Measurements from ENCODE around the gene ATRN. TPM values are rescaled to one million over a fixed set of nuclear protein-coding genes. Genes with fewer than 3 reads are reported as not detected.

The ATRN gene
- total and polyA plus RNA-seq, 2 of the 8 experiments (the other 6 are each of a cell fraction or from before 2014, with no cell fraction given) = 12.0 to 17.4 TPM

DNA sequence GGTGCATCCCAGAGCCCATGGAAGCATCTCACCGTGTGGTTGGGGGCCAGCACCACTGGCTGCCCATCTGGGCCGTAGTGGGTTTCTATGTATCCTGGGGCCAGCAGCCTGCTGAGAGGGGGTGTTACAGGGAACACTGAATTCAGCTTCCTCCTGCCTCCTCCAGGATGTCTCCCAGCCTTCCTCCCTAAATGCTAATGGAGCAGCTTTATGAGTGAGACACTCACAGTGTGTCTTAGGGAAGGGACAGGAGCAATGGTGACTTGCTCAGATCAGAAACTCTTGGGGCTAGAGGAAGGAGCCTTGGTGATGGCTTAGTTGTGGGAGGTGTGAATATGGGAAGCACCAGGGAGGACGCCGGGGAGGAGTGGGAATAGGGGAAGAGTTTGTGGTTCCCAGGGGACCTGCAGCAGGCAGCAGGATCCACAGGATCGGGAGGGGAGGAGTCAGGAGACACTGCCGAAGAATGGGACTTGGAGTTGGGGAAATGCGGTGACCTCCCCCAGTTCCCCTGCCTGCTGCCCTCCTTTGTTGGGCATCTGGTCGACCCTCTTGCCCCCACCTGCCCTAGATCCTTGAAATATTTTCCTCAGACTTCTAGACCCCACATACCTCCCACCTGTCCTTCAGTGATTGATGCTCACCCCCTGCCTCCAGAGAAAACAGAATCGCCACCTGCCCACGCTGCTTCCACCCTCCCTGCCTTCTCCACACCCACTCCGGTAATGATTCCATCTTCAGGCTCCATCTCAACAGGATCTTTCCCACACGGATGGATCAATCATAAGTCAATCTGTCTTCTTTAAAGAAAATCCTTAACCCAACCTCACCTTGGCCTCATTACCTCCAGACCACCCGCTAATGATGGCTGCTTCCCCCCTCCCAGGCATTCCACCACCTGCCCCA is 204.4 kb downstream of the ATRN start:
- Histone ChIP-seq H3K4me1 (replicated peaks in 1 of 4; ENCODE audit: control insufficient read depth in 3 of 4, insufficient read depth in 4 of 4, low read length in 3 of 4) (peaks cover 0 to 17% (median 5%) of the 10 kb centered on the region in 4 experiments; a peak in 6 of 7 replicates), H2AK5ac (ENCODE audit: low read depth, low read length) (no peak overlapping the region), H4K8ac (ENCODE audit: extremely low read depth, insufficient read depth, low read length) (no peak overlapping the region), H3K79me2 (ENCODE audit: control insufficient read depth in 1 of 2, insufficient read depth in 2 of 2, low read length in 2 of 2) (no peaks in the 10 kb centered on the region), H3K9ac (replicated peaks in 1 of 4; ENCODE audit: extremely low read depth in 1 of 4, low read depth in 3 of 4, low read length in 3 of 4) (no peak overlapping the region), H4K5ac (ENCODE audit: insufficient read length, low read depth, low read length) (no peak overlapping the region), H3K79me1 (ENCODE audit: low read depth, low read length) (no peaks in the 10 kb centered on the region), H3K56ac (replicated peaks; ENCODE audit: insufficient read length, low read depth, low read length) (no peak overlapping the region), H3K18ac (ENCODE audit: extremely low read depth, low read length) (no peak overlapping the region), H4K91ac (replicated peaks; ENCODE audit: insufficient read length, low read length) (no peak overlapping the region), H3K9me3 (ENCODE audit: insufficient read depth in 2 of 2, low read depth in 1 of 2, low read length in 1 of 2) (no peaks in the 10 kb centered on the region), H3K14ac (ENCODE audit: insufficient read length) (no peak overlapping the region), H4K20me1 (replicated peaks in 1 of 2; ENCODE audit: control insufficient read depth in 1 of 2, insufficient read depth in 2 of 2, low read length in 2 of 2) (peaks cover 0 to 3% of the 10 kb centered on the region in 2 experiments), H2BK20ac (ENCODE audit: low read length) (no peak overlapping the region), H3K23ac (ENCODE audit: insufficient read length) (no peak overlapping the region), H2BK120ac (replicated peaks; ENCODE audit: low read depth, low read length) (no peak overlapping the region), H3K27ac (ENCODE audit: low read depth, low read length) (no peak overlapping the region), H2BK12ac (ENCODE audit: low read depth, low read length) (no peak overlapping the region), H3K4ac (replicated peaks; ENCODE audit: insufficient read length, low read depth, low read length) (no peak overlapping the region), H3K4me2 (ENCODE audit: insufficient read depth in 1 of 2, low read depth in 2 of 2, low read length in 2 of 2) (no peak overlapping the region), H3K36me3 (ENCODE audit: control insufficient read depth in 2 of 4, insufficient read depth in 4 of 4, low read length in 3 of 4) (no peaks in the 10 kb centered on the region), H3K27me3 (replicated peaks in 1 of 4; ENCODE audit: control insufficient read depth in 3 of 4, extremely low read depth in 1 of 4, insufficient read depth in 3 of 4, low read length in 3 of 4) (peaks cover 6 to 25% (median 19%) of the 10 kb centered on the region in 4 experiments; a peak in 6 of 7 replicates), H2BK5ac (ENCODE audit: low read depth, low read length) (no peak overlapping the region), H2BK15ac (ENCODE audit: low read length) (no peak overlapping the region), H3K23me2 (ENCODE audit: low read depth, low read length) (peaks cover 9% of the 10 kb centered on the region; the same call in 1 of the 2 replicates), H2AFZ (ENCODE audit: low read length) (no peak overlapping the region), H3K4me3 (ENCODE audit: extremely low read depth in 1 of 4, insufficient read depth in 2 of 4, low read depth in 3 of 4, low read length in 4 of 4) (no peak overlapping the region)
- no peak for FAIRE-seq
- 83% methylated on average over 12 of the region's 13 CpGs; no CpG with 5 or more reads in 1 of the 2 experiments for WGBS, 2 experiments (ENCODE audit: extremely low coverage in 1 of 2, insufficient coverage in 1 of 2, insufficient read length in 1 of 2, insufficient replicate concordance in 2 of 2, low coverage in 1 of 2, low lambda C conversion rate in 2 of 2, missing lambda C conversion rate in 1 of 2)
- POLR2A ChIA-PET (ENCODE audit: partially characterized antibody) = interaction anchor here (0.9 to 1.2 kb wide), 2 partner anchors 14 to 92 kb away, joined by 3 read pairs; partner anchors contain the start of gene ADISSP
- CTCF ChIA-PET (ENCODE audit: partially characterized antibody) = interaction anchor here (0.6 to 45.1 kb wide), 17 partner anchors 8 to 1237 kb away, joined by 3 to 1432 read pairs (median 8); partner anchors contain the start of genes ADAM33, GFRA4 and SIGLEC1
- DNase-seq (ENCODE audit: low read depth in 1 of 2, low spot score in 2 of 2) = no peak
- TF ChIP-seq RAD21 (IDR thresholded peaks at IDR 0.05 in 1 of 2, conservative IDR thresholded peaks at IDR 0.05 in 1 of 2; ENCODE audit: low read depth in 2 of 2, low read length in 2 of 2) (no peak), ZNF274 (IDR thresholded peaks at IDR 0.05; ENCODE audit: borderline replicate concordance, extremely low read depth, low read length) (no peak), TAF1 (IDR thresholded peaks at IDR 0.05; ENCODE audit: low read depth, low read length) (no peak), SIRT6 (IDR thresholded peaks at IDR 0.05; ENCODE audit: low read length) (no peak), GTF2F1 (IDR thresholded peaks at IDR 0.05; ENCODE audit: borderline replicate concordance, low read depth, low read length) (no peak), POLR2A (IDR thresholded peaks at IDR 0.05; ENCODE audit: control extremely low read depth in 1 of 2, low read depth in 2 of 2, low read length in 2 of 2) (no peak), TEAD4 (IDR thresholded peaks at IDR 0.05; ENCODE audit: low read depth, low read length) (no peak), BACH1 (IDR thresholded peaks at IDR 0.05; ENCODE audit: low read length) (no peak), CREB1 (IDR thresholded peaks at IDR 0.05) (no peak), CTBP2 (IDR thresholded peaks at IDR 0.05; ENCODE audit: borderline replicate concordance, insufficient read depth, insufficient read length, low read length) (no peak), CBX8 (IDR thresholded peaks at IDR 0.05; ENCODE audit: borderline replicate concordance, low read depth, low read length) (no peak), TBP (IDR thresholded peaks at IDR 0.05; ENCODE audit: low read depth, low read length) (no peak)

Data from H1 (cell line).